ENCODE results near the gene MICA. TPM values are rescaled to one million over a fixed set of nuclear protein-coding genes. Genes with fewer than 3 reads are reported as not detected.
"Not testable (repeated sequence)": the region's sequence is repeated elsewhere in the genome, so short reads cannot be mapped to it uniquely, and the experiment has no call there.

The MICA gene
- total RNA-seq, 2 experiments from 2014 or later: 10.5 to 10.8 TPM

DNA sequence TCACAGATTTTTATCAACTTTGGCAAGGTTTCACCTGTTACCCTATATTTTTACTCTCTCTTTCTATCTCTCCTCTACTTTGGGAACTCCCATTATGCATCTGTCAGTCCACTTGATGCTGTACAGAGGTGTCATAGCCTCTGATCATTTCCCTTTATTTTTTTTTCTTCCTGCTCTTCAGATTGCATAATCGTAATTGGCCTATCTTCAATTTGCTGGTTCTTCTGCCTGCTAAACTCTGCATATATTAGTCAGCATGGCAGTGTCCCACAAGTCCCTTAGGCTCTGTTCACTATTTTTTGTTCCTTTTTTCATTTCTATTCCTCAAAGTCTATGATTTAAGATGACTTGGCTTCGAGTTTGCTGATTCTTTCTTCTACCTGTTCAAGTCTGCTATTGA lies 49.9 kb downstream of the MICA start:
- no peak overlapping the region for H3K4me3 Mint-ChIP-seq
- POLR2A ChIA-PET: no interaction called here
- CTCF ChIA-PET: no interaction called here

DNA sequence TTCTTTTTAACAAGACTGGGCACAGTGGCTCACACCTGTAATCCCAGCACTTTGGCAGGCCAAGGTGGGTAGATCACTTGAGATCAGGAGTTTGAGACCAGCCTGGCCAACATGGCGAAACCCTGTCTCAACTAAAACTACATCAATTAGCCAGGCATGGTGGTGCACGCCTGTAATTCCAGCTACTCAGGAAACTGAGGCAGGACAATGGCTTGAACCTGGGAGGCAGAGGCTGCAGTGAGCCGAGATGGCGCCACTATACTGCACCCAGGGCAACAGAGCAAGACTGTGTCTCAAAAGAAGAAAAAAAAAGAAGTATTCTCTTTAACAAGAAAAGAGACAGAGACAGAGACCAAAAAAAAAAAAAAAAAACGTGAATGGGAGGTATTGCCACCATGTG lies 56.5 kb downstream of the MICA start:
- H3K27me3 Mint-ChIP-seq, H3K4me3 Mint-ChIP-seq, DNase-seq, H3K9me3 Mint-ChIP-seq, POLR2A ChIA-PET, H3K27ac Mint-ChIP-seq: not testable (repeated sequence)
- Mint-ChIP-seq H3K4me1 (peaks cover 26% of the 10 kb centered on the region), H3K36me3 (ENCODE audit: low read depth) (peaks cover 18% of the 10 kb centered on the region)
- CTCF ChIA-PET: interaction anchor here (1.4 kb wide), 1 partner anchor 9 kb away, joined by 3 read pairs; no protein-coding TSS in a partner anchor

More for the DNA sequence above, 49.9 kb downstream of the MICA start:
- peaks cover 45% of the 10 kb centered on the region for H3K27me3 Mint-ChIP-seq
- H3K36me3 Mint-ChIP-seq (ENCODE audit: low read depth): peaks cover 3% of the 10 kb centered on the region
- H3K9me3 Mint-ChIP-seq: peaks cover 4% of the 10 kb centered on the region
- H3K4me1 Mint-ChIP-seq: no peaks in the 10 kb centered on the region
- no peak for DNase-seq
- H3K27ac Mint-ChIP-seq: no peak overlapping the region

DNA sequence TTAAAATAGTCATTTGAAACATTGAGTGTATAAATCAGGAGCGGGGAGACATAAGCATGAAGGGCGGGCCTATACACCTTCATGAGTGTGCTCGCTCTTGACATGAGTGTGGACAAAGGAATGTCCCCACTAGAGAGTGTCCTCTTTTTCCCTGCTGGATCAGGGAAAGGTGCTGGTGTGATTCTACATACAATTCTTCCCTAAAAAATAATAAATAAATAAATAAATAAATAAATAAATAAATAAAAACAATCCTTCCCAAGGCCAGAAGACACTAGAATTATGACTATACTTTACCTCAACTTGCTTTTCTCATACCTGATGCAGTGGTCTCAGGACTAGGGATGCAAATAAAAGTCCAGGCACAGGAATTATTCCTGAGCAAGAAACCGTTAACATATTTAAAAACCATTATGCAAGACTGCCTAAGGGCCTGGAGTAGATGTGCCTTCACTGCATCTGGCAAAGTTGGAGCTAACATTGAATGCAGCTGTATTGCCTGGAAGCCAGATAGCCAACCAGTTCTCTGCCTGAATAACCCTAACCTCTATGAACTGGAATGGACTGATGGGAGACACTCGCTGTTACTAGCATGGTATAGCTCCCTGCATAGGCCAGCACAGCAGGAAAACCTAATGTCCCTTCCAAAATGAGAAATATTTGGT lies 57.1 kb downstream of the MICA start:
- H3K36me3 Mint-ChIP-seq (ENCODE audit: low read depth): peaks cover 24% of the 10 kb centered on the region
- POLR2A ChIA-PET: no interaction called here
- no peaks in the 10 kb centered on the region for H3K9me3 Mint-ChIP-seq
- H3K27ac Mint-ChIP-seq: no peak overlapping the region
- H3K4me1 Mint-ChIP-seq: peaks cover 32% of the 10 kb centered on the region
- no peak for DNase-seq
- no peak overlapping the region for H3K4me3 Mint-ChIP-seq
- CTCF ChIA-PET: interaction anchor here (1.1 to 1.4 kb wide), 2 partner anchors 9 to 14 kb away, joined by 3 read pairs; no protein-coding TSS in a partner anchor
- peaks cover 4% of the 10 kb centered on the region for H3K27me3 Mint-ChIP-seq

DNA sequence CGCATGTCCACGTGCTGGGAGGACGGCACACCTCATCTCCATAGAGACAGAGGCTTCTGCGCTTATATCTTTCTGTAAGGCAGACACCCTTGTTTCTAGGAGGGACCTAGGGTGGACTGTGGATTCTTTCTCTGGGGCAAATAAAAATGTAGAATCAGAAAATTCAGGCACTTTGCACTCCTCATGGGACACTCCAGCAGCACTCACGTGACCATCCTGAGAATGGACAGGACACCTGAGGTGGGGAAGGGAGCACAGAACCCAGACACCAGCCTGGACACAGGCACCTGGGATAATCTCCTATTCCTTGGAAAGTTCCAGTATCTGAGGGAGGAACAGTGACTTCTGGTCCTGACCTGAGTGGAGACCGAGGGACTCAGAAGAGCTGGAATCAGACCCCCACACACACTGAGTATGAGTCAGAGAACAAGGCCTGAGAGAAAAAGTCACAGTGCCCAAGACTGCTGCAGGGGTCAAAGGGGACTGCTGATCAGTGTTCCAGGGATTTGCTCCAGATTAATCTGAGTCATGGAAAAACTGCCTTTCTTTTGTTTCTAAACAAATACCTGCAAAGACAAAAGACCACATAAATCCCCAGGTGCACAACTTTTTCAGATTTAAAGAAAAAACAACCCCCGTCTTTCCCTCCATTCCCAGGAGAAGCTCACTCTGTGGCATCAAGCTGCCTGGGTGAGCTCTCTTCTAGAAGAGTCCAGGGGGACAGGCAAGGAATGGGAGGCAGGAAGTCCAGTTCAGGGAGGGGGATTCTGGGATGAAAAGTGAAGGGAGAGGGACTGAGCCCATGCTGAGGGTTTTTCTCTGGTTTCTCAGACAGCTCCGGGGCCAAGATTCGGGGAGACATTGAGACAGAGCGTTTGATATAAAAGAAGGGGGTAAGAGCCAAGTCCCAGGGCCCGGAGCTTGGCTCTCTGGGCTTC lies 58.9 kb downstream of the MICA start:
- Mint-ChIP-seq H3K4me3 (peak overlapping the region; percentile 99), H3K27me3 (peaks cover 4% of the 10 kb centered on the region), H3K9me3 (no peaks in the 10 kb centered on the region), H3K27ac (peak overlapping the region; percentile 94), H3K36me3 (ENCODE audit: low read depth) (peaks cover 39% of the 10 kb centered on the region), H3K4me1 (peaks cover 50% of the 10 kb centered on the region)
- DNase-seq: no peak
- POLR2A ChIA-PET: no interaction called here
- CTCF ChIA-PET: interaction anchor here (0.6 to 1.7 kb wide), 7 partner anchors 16 to 1012 kb away, joined by 3 to 6 read pairs (median 4); no protein-coding TSS in a partner anchor

DNA sequence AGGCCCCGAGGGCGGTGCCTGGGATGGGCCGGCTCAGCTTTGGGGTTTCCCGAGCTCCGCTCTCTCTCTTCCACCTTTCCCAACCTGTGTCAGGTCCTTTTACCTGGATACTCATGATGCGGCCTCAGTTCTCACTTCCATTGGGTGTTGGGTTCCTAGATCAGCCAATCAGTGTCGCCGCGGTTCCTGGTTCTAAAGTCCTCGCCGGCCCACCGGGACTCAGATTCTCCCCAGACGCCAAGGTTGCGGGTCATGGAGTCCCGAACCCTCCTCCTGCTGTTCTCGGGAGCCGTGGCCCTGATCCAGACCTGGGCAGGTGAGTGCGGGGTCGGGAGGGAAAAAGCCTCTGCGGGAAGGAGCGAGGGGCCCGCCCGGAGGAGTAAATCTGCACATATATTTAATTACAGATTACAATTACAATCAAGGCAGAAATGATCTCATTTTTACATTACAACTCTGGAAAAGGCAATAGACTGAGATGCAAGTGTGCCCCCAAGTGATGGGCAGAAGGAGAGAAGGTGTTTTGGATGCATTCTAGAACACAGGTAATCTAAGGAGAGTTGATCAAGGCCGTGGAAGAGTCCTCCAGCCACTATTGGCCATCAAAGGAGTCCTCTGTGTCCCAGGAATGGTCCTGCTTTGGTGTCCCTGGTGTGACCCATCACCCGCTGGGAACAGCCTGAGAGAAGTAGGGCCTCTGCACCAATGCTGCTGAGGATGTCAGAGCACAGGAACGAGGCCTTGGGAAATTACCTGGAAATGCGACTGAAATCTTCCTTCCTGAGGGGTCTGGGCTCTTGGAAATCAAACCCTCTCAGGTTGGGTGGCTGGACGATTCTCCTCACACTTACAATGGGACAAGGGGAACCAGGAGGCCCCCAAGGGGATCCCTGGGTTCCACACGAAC lies 59.8 kb downstream of the MICA start:
- CTCF ChIA-PET: interaction anchor here (0.6 to 1.7 kb wide), 6 partner anchors 15 to 1013 kb away, joined by 3 to 6 read pairs (median 4); no protein-coding TSS in a partner anchor
- Mint-ChIP-seq H3K27me3 (peaks cover 2% of the 10 kb centered on the region), H3K36me3 (ENCODE audit: low read depth) (peaks cover 43% of the 10 kb centered on the region), H3K27ac (peak overlapping the region; percentile 94), H3K4me1 (peaks cover 59% of the 10 kb centered on the region), H3K4me3 (peak overlapping the region; percentile 99), H3K9me3 (no peaks in the 10 kb centered on the region)
- peak; percentile 93 for DNase-seq
- POLR2A ChIA-PET: no interaction called here

DNA sequence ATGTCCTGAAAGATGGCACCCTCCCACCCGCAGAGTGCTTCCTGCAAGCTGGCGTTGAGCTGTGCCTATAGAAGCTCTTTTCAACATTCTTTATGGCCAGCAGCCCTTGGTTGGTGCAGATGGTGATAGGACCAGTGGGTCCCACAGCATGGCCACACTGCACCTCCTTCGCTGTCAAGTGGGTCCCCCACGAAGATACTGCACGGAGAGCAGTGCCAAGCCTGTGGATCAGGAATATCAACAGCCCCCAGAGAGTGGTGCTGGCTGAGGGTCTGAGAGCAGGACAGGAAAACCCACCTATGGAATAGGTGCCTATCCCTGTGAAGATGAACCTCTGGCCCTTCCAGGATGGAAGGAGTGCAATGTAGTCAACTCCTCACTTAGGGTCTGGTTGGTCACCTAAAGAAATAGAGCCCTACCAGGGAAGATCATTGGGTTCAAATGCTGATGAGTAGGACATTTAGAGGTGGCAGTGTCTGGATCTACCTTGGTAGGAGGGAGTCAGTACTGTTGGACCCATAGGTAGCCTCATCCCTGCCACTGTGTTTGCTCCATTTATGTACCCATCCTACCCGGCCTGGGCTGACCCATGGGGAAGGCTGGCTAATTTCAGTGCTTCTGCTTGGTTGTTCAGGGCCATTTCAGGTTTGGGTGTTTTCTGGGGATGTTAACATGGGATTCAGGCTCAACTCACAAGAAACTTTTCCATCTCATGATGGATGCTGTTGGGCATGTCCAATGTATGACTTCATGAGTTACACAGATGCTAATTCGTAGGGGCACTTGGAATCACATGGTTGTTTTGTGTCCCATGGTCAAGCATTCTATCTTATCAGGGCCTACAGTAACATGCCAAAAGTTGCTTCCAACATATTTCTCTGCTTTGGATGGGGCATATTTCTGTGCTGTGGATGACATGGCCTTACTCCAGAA lies 61.1 kb downstream of the MICA start:
- no peak for DNase-seq
- H3K27me3 Mint-ChIP-seq: no peaks in the 10 kb centered on the region
- no peaks in the 10 kb centered on the region for H3K9me3 Mint-ChIP-seq
- ChIA-PET POLR2A (interaction anchor here (0.5 kb wide), 1 partner anchor 850 kb away, joined by 4 read pairs; no protein-coding TSS in a partner anchor), CTCF (no interaction called here)
- peak overlapping the region; percentile 99 for H3K4me3 Mint-ChIP-seq
- peak overlapping the region; percentile 94 for H3K27ac Mint-ChIP-seq
- peaks cover 43% of the 10 kb centered on the region for H3K36me3 Mint-ChIP-seq (ENCODE audit: low read depth)
- H3K4me1 Mint-ChIP-seq: peaks cover 69% of the 10 kb centered on the region

Small RNA genes within 50 kb of the gene (microRNA-seq; reads per million reads assigned to microRNA genes)
- 3.6 reads per million, percentile 21 among the genes with 10 or more reads in this experiment for gene MIR6891 (ENCODE audit: borderline microRNAs expressed, borderline replicate concordance)

Other genes with a start within 250 kb of the MICA start
- 10 to 100 TPM; 43.4 to 44.7 TPM for gene CCHCR1, start 245.8 kb upstream of the MICA start, total RNA-seq
- gene TCF19, start 245.0 kb upstream of the MICA start, total RNA-seq: 10 to 100 TPM; 86.3 to 86.7 TPM
- under 1 TPM in 1 of 2 experiments, not detected in 1; 0.20 TPM for gene POU5F1, start 232.9 kb upstream of the MICA start, total RNA-seq
- gene HLA-C, start 131.5 kb upstream of the MICA start, total RNA-seq: 1,000 to 10,000 TPM; 1,296 to 1,446 TPM
- 1,000 to 10,000 TPM; 4,654 to 4,702 TPM for gene HLA-B, start 46.4 kb upstream of the MICA start, total RNA-seq
- gene MICB, start 94.5 kb downstream of the MICA start, total RNA-seq: 10 to 100 TPM; 54.2 to 55.7 TPM
- not detected for gene MCCD1, start 125.4 kb downstream of the MICA start, total RNA-seq
- gene DDX39B, start 138.4 kb downstream of the MICA start, total RNA-seq: 100 to 1,000 TPM; 420 to 442 TPM
- 1 to 10 TPM; 3.6 to 3.7 TPM for gene ATP6V1G2, start 143.0 kb downstream of the MICA start, total RNA-seq
- gene NFKBIL1, start 144.0 kb downstream of the MICA start, total RNA-seq: 10 to 100 TPM; 15.8 to 16.0 TPM
- gene LTA, start 168.7 kb downstream of the MICA start, total RNA-seq: 10 to 100 TPM; 20.9 to 27.0 TPM
- 10 to 100 TPM; 46.5 to 47.1 TPM for gene TNF, start 172.0 kb downstream of the MICA start, total RNA-seq
- 100 to 1,000 TPM; 585 to 747 TPM for gene LTB, start 178.8 kb downstream of the MICA start, total RNA-seq
- gene LST1, start 182.7 kb downstream of the MICA start, total RNA-seq: 10 to 100 TPM; 33.3 to 36.8 TPM
- gene NCR3, start 189.4 kb downstream of the MICA start, total RNA-seq: 10 to 100 TPM; 20.0 to 23.8 TPM
- gene AIF1, start 211.6 kb downstream of the MICA start, total RNA-seq: 10 to 100 TPM; 48.0 to 54.2 TPM
- 100 to 1,000 TPM; 240 to 246 TPM for gene PRRC2A, start 217.1 kb downstream of the MICA start, total RNA-seq
- gene BAG6, start 249.1 kb downstream of the MICA start, total RNA-seq: 100 to 1,000 TPM; 268 to 286 TPM

All from activated CD4-positive, alpha-beta T cell treated with anti-CD3 and anti-CD28 coated beads, Interleukin-2, amount 10 ng/mL, durations not matched to agents 7 days and 5 days (primary cell).